HT-29 (cell line): Measurements from ENCODE around the gene RNF34. TPM values are rescaled to one million over a fixed set of nuclear protein-coding genes. Genes with fewer than 3 reads are reported as not detected.
"Not testable (repeated sequence)": the region's sequence is repeated elsewhere in the genome, so short reads cannot be mapped to it uniquely, and the experiment has no call there.

ENCODE experiments used
- DNase-seq: peaks from one replicate; pipeline ENCODE4 v3.0.0-alpha.2; 2015; ENCODE audit warnings: low spot score
- total RNA-seq: library from RNA; depleted of rRNA; stranded (reverse); fragments of >200 nt; shearing (Covaris generic); gene quantifications from 2 replicates; pipeline ENCODE4 v1.2.3, GENCODE V29; 2014; rRNA removed

RNF34 gene
- total RNA-seq, result 81.3 and 97.2 TPM in 2 replicates

GRCh38 chr12:121399391-121400331 is at the start of gene RNF34:
TSS of gene RNF34 (plus strand) at chr12:121400118. CDS start at chr12:121400213, 95 bp downstream.
- DNase-seq, result peak; percentile 99

- peak; percentile 98 for DNase-seq
Measured at GRCh38 chr12:121351820-121352681, 47.9 kb upstream of the RNF34 start, which contains the start of gene ANAPC5. TSS of gene ANAPC5 (minus strand) at chr12:121352411. CDS start at chr12:121352340, 71 bp downstream.

GRCh38 chr12:121352682-121353018 is 47.3 kb upstream of the RNF34 start:
- no peak for DNase-seq

- DNase-seq, result no peak
Measured at GRCh38 chr12:121355818-121356217, 44.1 kb upstream of the RNF34 start.

GRCh38 chr12:121356657-121357056 is 43.3 kb upstream of the RNF34 start:
- DNase-seq, result no peak

GRCh38 chr12:121357331-121357730 is 42.6 kb upstream of the RNF34 start:
- DNase-seq, result no peak

- DNase-seq, result no peak
Measured at GRCh38 chr12:121358073-121358472, 41.8 kb upstream of the RNF34 start.

GRCh38 chr12:121364683-121365121 is 35.2 kb upstream of the RNF34 start:
- DNase-seq, result no peak

GRCh38 chr12:121365416-121366062 is 34.4 kb upstream of the RNF34 start:
- DNase-seq, result no peak

- no peak for DNase-seq
Measured at GRCh38 chr12:121366063-121366459, 33.9 kb upstream of the RNF34 start.

- no peak for DNase-seq
Measured at GRCh38 chr12:121371404-121371803, 28.5 kb upstream of the RNF34 start.

GRCh38 chr12:121373755-121374154 is 26.2 kb upstream of the RNF34 start:
- no peak for DNase-seq

GRCh38 chr12:121374336-121374735 is 25.6 kb upstream of the RNF34 start:
- not testable (repeated sequence) for DNase-seq

- not testable (repeated sequence) for DNase-seq
Measured at GRCh38 chr12:121374945-121375584, 24.9 kb upstream of the RNF34 start.

- peak; percentile 15 for DNase-seq
Measured at GRCh38 chr12:121376754-121377697, 22.9 kb upstream of the RNF34 start.

- no peak for DNase-seq
Measured at GRCh38 chr12:121378736-121379135, 21.2 kb upstream of the RNF34 start.

GRCh38 chr12:121379945-121380344 is 20.0 kb upstream of the RNF34 start:
- DNase-seq, result no peak

- DNase-seq, result no peak
Measured at GRCh38 chr12:121383601-121384021, 16.3 kb upstream of the RNF34 start.

- not testable (repeated sequence) for DNase-seq
Measured at GRCh38 chr12:121384891-121385290, 15.0 kb upstream of the RNF34 start.
